Stomach (tissue), 4 donors: ENCODE results near the gene LGALS9.

Experiments
- POLR2A ChIP-seq, 4 donors: fragments of 450-650 bp; IDR thresholded peaks; one replicate each; pipeline ENCODE4 v1.6.1; 2016; ENCODE audit warnings: antibody characterized with exemption in 4 of 4, control low read depth in 2 of 4, mild to moderate bottlenecking in 1 of 4, moderate library complexity in 1 of 4
- POLR2AphosphoS5 ChIP-seq, 3 donors: sonication (generic); formaldehyde crosslinking; IDR thresholded peaks; one replicate each; pipeline ENCODE4 v1.6.1; 2016; ENCODE audit warnings: antibody characterized with exemption in 3 of 3

DNA sequence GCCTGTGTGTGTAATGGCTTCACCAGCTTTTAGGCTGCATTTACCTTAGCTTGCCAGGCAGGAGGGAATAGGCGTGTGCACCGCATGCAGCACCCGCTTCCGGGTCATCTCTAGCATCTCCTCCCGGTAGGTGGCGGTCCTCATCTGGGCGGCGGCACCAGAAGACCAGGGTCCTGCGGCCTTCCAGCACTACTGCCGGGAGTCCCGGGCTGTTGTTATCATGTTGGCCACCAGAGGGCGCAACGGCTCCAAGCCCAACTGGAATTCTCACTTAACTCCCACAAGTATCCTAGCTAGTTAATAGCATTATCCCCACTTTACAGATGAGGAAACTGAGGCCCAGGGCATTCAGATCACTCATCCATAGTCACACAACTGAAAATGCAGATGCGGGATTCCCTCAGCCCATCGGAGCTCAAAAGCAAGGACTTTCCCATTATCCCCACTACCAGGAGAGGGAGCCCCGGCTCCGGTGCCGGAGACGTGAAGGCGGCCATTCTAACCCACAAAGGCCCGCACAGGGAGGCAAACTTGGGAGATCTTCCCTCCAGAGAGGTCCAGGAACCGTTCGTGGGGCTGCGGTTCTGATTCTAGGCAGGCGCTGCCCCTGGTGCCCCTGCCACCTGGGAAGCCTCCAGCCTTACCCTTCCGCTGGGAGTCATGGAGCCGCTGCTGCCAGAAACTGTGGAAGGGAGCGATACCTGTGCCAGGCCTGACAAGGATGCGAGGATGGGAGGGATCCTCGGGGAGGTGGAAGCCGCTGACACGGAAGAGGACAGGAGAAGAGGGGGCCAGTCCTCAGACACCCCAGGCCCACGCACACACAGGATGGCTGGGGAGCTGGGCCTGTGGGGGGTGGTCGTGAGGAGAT is 23.9 kb downstream of the LGALS9 start:
- TF ChIP-seq POLR2AphosphoS5 (IDR thresholded peaks at IDR 0.05) (no peak), POLR2A (IDR thresholded peaks at IDR 0.05) (no peak)
